WI38 (cell line): ENCODE results near the gene C1orf21.

Experiments
- H3K4me3 ChIP-seq: 2 replicates; pipeline ENCODE4 v1.5.1; 2011; ENCODE audit warnings: low read depth, mild to moderate bottlenecking, control low read depth, low read length
- TF ChIP-seq, protein P1 (sequence below): IDR thresholded peaks from 2 replicates; pipeline ENCODE4 v1.5.1; 2012; ENCODE audit warnings: low read depth, mild to moderate bottlenecking, control low read depth, low read length

Gene C1orf21

DNA sequence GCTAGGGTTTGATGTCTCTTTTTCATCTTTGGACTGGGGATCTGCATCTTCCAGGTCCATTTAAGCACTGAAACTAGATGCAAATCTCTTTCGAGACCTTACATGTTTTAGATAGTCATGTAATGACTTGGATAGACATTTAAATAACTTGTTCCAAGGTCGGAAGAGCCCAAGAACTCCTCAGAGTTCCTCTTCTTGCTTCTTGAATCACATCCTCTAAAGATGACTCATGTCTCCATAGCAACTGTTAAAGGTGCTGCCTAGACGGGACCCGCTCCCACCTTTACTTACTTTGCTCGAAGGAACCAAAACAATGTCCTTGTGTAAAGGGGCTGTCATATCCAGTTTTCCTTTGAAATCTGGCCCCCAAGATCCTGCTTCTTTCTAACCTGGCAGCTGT lies 237.8 kb downstream of the C1orf21 start:
- TF ChIP-seq, protein P1, sequence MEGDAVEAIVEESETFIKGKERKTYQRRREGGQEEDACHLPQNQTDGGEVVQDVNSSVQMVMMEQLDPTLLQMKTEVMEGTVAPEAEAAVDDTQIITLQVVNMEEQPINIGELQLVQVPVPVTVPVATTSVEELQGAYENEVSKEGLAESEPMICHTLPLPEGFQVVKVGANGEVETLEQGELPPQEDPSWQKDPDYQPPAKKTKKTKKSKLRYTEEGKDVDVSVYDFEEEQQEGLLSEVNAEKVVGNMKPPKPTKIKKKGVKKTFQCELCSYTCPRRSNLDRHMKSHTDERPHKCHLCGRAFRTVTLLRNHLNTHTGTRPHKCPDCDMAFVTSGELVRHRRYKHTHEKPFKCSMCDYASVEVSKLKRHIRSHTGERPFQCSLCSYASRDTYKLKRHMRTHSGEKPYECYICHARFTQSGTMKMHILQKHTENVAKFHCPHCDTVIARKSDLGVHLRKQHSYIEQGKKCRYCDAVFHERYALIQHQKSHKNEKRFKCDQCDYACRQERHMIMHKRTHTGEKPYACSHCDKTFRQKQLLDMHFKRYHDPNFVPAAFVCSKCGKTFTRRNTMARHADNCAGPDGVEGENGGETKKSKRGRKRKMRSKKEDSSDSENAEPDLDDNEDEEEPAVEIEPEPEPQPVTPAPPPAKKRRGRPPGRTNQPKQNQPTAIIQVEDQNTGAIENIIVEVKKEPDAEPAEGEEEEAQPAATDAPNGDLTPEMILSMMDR, result no peak
- H3K4me3 ChIP-seq, result no peak overlapping the region

DNA sequence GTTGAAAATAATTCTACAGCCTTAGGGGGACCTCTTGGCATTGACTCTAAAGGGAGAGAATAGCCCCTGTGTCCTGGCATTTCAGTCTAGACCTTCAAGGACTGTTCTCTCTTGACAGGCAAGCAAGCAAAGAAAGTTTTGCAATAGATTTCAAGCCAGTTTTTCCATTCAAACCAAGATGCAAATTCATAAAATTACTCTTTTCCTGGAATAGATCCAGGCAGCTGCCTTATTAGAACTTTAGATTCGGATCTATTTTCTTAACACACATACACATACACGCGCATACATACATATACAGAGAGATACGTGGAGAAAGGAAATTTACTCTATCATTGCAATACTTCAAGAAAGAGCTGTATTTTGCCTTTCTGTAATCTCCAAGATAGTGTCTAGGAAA lies 238.4 kb downstream of the C1orf21 start:
- no peak overlapping the region for H3K4me3 ChIP-seq
- TF ChIP-seq, protein P1, result no peak

- TF ChIP-seq, protein P1, result no peak
- no peak overlapping the region for H3K4me3 ChIP-seq
Measured at GRCh38 chr1:184626076-184627006, 239.5 kb downstream of the C1orf21 start.

- TF ChIP-seq, protein P1, result no peak
- H3K4me3 ChIP-seq, result no peak overlapping the region
Measured at GRCh38 chr1:184627007-184627341, 240.1 kb downstream of the C1orf21 start.

GRCh38 chr1:184629266-184629665 lies 242.4 kb downstream of the C1orf21 start:
- H3K4me3 ChIP-seq, result no peak overlapping the region
- TF ChIP-seq, protein P1, result no peak

DNA sequence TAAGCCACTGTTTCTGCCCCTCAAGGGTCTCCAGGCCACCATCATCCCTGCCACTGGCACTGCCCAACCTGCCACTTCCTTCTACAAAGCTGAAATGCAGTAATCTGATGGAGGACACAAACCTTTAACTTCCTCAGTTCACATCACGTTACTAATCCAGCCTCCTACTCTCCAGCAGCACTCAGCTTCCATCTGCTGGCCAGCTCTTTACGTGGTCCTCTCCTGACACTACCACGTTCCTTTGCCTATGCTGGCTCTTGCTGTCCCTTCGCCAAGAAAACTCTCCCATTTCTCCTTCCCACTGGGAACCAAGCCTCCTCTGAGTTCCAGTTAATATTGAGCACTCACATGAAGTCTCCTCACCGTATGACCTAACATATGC lies 243.8 kb downstream of the C1orf21 start:
- TF ChIP-seq, protein P1, result no peak
- no peak overlapping the region for H3K4me3 ChIP-seq

- TF ChIP-seq, protein P1, result no peak
- H3K4me3 ChIP-seq, result no peak overlapping the region
Measured at GRCh38 chr1:184632415-184633175, 245.8 kb downstream of the C1orf21 start.
